NCI-H2081 (cell line): Measurements from ENCODE around the gene ALPP.
A peak's percentile ranks its signal among the peaks of the same experiment; 100 is the strongest.
"Not testable (repeated sequence)": the region's sequence is repeated elsewhere in the genome, so short reads cannot be mapped to it uniquely, and the experiment has no call there.

Experiments used
- DNase-seq, 2 experiments: peaks; one replicate each; lab custom pipeline; 2025; lab: John Stamatoyannopoulos, UW

ALPP gene

GRCh38 chr2:232341061-232341738 is 37.4 kb upstream of the ALPP start:
- DNase-seq, result no peak

DNA sequence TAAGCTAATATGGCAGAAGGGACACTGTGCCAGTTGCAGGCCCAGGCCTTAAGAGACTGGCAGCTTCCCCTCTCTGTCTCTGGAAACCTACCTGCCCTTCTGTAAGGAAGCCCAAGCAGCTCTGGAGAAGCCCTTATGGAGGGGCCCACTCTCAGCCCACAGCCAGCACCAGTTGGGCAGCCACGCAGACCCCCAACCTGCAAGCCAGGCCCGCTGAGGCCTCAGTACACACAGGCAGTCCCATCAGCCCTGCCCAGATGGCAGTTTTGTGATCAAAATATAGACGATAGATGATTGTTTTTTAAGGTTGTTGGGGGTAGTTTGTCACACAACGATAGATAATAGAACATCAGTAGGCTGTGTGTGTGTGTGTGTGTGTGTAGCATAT is 36.8 kb upstream of the ALPP start:
- no peak for DNase-seq

DNA sequence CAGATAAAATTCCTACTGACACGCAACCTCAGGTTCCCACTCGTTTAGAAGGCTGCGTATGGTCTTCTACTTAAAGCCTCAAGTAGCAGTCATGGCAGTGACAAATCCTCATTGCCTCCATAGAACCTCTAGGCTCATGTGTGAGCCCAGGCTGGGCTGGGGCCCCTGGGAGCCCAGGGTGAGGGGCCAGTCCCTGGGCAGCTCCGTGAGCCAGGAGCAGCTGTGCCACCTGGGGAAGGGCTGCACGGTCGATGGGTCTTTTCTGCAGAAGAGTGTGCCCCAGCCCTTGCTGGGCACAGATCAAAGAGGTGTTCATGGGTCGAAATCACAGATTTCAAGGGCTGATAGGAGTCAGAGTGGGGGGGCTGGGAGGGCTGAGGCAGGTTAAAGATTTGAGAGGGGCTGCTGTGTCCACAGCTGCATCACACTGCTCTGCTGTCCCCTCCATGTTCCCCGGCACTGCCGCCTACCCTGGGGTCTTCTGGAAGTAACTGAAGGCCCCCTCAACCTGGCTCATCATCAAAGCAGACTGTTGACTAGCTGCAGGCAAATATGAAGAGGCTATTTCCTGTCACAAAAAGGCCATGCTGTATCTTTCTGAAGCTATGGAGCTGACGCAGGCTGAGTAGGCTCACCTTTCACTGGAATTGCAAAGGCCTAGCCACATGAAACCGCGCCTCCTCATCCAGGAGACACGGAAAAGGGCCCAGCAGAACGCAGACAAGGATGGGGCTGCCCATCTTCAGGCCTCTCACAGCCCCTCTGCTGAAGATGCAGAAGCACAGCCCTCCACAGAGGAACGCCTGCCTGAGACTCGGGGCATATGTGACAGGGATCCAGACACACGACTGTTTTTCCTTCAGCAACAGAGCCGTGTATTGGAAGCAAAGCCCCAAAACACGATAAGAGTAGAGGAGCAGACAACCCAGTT is 35.7 kb upstream of the ALPP start:
- DNase-seq, result no peak

- no peak for DNase-seq
These were observed 34.7 kb upstream of the ALPP start for GRCh38 chr2:232343821-232344220.

DNA sequence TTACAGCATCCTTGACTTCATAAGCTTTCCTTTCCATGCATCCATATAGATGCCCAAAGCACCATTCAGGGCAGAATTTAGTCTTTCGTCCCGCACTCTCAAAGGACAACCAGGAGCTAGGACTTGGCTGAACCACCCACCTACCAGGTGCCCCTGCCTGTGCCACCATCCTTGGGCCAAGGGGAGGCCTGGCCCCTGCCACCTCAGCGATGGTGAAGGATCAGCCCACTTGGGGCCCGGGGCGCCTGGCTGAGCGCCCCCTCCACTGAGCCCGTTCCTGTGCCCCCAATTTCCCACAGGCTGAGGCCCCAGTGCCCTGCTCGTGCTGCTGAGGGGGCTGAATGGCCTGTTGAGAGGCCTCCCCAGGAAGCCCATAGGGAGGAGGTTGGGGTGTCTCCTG is 33.3 kb upstream of the ALPP start:
- DNase-seq, result no peak

- no peak for DNase-seq
These were observed 31.2 kb upstream of the ALPP start for GRCh38 chr2:232347369-232347768.

DNA sequence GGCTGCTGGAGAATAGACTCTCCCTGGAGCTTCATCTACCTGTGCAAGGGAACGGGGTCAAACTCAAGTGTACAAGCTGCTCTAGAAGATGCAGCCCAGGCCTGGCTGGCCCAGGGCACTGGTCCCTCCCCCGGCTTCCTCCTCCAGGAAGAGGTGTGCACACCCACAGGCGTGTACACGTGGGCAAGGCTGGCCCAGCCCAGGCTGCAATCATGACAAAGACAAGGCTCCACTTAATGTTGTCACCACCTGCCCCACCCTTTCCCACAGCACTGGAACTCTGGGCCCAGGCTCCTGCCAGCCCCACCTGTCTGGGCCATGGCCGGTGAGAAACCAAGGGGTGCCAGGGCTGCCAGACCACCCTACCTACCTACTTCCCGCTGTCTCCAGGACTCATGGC is 29.6 kb upstream of the ALPP start:
- DNase-seq, result no peak

DNA sequence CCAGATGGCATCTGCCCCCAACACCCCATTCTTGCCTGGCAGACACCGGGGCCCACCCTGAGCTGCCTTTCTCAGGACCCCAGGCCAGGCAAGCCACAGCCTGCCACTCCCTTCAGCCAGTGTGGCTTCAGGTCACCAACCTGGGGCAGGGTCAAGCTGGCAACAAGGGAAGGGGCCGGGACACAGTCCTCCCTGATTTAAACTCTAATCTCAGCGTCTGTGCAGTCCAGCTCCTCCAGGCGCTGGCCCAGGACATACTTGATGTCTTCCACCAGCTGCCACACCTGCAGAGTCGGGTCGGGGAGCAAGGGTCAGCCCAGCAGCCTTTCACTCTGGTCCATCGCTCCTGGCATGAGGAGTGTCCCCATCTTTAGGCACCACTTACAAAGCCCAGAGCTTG is 29.0 kb upstream of the ALPP start:
- DNase-seq, result no peak

GRCh38 chr2:232349946-232350635 is 28.5 kb upstream of the ALPP start:
- DNase-seq, result no peak

- DNase-seq, result no peak
These were observed 27.5 kb upstream of the ALPP start for GRCh38 chr2:232350804-232351685.

- DNase-seq, result no peak
These were observed 26.7 kb upstream of the ALPP start for GRCh38 chr2:232351686-232352510.

DNA sequence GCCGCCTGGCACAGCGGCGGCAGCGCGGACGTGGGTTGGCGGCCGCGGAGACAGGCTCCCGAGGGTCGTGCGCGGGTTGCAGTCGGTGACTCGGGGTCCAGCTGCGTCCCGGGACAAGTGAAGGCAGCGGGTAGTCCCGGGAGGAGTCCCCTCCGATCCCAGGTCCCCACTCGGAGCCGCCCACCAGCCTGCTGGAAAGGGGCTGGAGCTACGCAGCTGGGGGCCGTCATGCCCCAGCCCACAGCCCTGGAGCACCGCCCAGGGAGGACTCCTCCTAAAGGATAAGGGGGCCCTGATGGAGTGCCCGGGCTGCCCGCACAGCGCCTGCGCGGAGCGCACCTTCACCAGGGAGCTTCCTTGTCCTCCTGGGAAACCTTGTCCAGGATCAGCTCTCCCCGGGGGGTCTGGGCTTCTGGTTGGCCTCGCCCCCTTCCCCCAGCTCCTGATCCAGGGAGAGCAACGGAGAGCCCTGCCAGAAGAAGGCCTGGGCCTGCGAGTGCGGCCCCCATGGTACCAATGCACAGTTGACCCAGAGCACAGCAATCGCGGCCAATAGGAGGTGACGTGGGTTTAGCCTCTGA is 25.9 kb upstream of the ALPP start:
- no peak for DNase-seq

GRCh38 chr2:232353096-232353495 is 25.5 kb upstream of the ALPP start:
- no peak for DNase-seq

DNA sequence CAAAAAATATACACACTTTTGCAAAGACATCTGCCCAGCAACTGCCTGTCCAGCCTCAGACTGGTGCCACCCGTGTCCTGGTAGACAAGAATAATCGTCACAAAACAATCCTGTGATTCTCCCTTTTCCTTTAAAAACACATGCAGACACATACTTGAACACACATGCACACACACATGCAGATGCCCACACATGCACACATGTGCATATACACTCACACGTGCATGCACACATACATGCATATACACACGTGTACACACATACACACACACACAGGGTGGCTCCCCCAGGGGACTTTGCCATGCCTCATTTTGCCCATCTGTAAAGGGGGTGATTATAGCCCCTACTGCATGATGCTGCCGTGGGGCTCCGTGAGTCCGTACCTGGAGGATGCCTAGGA is 24.9 kb upstream of the ALPP start:
- no peak for DNase-seq

DNA sequence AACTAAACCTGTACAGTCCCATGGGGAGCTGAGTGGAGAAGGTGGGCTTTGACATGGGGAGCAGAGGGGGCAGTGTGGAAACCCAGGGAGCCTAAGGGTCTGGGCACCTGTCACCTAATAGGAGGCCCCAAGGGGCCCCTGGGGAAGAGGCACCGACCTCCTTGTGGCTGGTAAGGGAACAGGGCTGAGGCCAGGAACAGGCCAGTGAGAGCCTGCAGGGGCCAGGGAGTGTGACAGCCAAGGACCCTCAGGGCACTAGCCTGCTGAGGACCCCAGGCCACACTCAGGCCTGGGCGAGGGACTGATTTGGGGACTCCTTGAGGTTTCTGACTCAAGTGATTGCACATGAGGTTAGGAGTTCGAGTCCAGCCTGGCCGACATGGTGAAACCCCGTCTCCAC is 24.5 kb upstream of the ALPP start:
- no peak for DNase-seq

GRCh38 chr2:232361646-232362045 is 16.9 kb upstream of the ALPP start:
- DNase-seq, result no peak

GRCh38 chr2:232362174-232362900 is 16.2 kb upstream of the ALPP start:
- DNase-seq, result peak in 1 of 2 experiments; percentile 56

- DNase-seq, result not testable (repeated sequence)
These were observed 15.3 kb upstream of the ALPP start for GRCh38 chr2:232363064-232363783.
